Fibroblast of skin of scalp (primary cell): ENCODE data around the gene AKAP8L. TPM values are rescaled to one million over a fixed set of nuclear protein-coding genes. Genes with fewer than 3 reads are reported as not detected.

Experiments
- DNase-seq: peaks from one replicate; pipeline ENCODE4 v3.0.0-alpha.2; 2013
- polyA plus RNA-seq, 2 experiments: library from polyadenylated mRNA; unstranded; fragments of 120-200 nt; gene quantifications; one replicate each; pipeline ENCODE4 v1.2.1, GENCODE V29; 2013; ENCODE audit not compliant: insufficient read length in 2 of 2

AKAP8L gene, protein sequence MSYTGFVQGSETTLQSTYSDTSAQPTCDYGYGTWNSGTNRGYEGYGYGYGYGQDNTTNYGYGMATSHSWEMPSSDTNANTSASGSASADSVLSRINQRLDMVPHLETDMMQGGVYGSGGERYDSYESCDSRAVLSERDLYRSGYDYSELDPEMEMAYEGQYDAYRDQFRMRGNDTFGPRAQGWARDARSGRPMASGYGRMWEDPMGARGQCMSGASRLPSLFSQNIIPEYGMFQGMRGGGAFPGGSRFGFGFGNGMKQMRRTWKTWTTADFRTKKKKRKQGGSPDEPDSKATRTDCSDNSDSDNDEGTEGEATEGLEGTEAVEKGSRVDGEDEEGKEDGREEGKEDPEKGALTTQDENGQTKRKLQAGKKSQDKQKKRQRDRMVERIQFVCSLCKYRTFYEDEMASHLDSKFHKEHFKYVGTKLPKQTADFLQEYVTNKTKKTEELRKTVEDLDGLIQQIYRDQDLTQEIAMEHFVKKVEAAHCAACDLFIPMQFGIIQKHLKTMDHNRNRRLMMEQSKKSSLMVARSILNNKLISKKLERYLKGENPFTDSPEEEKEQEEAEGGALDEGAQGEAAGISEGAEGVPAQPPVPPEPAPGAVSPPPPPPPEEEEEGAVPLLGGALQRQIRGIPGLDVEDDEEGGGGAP
- polyA plus RNA-seq (2013, experiment 1 of 2; ENCODE audit: insufficient read length): 38.8 TPM
- 34.5 TPM for polyA plus RNA-seq (2013, experiment 2 of 2; ENCODE audit: insufficient read length)

DNA sequence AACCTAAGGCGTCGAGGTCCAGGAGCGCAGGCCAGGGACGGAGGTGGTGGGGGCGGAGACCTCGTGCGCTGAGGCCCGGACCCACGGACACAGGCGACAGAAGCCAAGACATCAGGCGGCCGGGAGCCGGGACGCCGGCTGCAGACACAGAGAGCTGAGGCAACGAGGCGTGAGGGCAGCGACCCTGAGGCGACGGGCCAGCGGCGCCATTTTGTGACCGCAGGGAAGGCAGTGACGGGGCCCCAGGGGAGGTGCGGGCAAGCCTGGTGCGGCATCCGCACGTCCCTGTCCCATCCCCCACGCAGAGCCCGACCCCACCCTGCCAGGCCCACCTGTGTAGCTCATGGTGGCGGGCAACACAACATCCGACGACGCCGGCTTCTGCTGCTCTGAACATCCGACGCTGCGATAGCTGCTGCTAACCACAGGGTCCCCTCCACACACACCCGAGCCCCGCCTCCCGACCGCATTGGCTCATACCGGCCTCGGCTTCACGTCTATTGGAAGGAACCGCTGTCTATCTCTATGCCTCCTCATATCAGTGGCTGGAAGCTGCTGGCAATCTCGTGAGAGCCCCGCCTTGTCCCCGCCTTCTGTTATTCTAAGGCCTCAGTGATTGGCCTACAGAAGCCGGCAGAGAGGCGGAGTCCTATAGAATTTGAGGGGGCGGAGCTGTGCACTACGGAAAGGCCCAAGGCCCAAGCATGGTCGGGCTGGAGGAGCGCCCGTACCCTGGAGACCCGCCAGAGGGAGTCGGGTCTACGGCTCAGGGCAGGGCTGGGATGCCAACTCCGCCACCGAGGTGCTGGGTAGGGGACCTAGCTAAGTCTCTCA lies at the start of gene AKAP8L:
TSS of gene AKAP8L (minus strand) at position 410 of the 834 bp plus-strand sequence. CDS start at position 345, 65 bp downstream.
- DNase-seq: peak; percentile 100

DNA sequence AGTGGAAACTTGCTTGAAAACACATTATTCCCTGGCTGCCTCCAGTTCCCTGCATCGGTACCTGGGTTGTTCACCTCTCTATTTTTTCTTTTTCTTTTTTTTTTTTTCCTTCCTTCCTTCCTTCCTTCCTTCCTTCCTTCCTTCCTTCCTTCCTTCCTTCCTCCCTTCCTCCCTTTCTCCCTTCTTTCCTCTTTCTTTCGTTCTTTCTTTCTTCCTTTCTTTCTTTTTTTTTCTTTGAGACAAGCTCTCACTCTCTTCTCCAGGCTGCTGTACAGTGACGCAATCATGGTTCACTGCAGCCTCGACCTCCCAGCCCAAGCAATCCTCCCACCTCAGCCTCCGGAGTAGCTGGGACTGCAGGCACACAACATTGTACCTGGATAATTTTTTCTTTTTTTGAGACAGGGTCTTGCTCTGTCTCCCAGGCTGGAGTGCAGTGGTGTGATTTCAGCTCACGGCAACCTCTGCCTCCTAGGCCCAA lies 49.0 kb upstream of the AKAP8L start:
- no peak for DNase-seq

DNA sequence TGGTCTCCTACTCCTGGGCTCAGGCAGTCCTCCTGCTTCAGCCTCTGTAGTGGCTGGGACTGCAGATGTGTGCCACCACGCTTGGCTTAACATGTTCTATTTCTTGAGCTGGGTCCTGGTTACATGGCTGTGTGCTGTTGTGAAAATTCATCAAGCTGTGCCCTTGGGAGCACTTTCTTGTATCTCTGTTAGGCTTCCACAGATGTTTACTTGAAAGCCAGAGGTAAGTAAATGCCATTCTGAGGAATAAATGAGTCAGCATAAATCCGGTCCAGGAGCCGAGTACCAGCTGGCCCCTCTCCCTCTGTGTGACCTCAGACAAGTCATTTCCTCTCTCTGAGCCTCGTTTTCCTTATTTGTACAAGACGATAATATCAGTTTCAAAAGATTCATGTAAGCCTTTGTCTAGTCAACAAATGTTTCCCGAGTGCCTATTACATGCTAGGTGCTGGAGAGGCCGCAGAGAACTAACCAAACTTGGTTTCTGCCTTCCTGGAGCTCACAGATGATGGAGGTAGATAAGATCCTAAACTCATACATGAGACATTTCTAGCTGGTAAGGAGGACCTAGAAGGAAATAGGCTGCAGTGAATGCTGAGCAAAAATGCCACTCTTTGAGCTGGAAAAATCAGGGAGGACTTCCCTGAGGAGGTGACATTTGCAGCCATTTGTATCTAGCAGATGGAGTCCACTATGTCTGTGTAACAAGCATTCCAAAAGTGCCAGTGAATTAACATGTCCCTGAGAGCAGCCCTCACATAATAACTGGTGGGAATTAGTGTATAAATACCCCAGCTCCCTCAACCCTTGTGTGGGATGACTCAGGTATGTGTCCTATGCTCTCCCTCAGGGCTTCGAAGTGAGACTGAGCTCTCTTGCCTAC lies 48.3 kb upstream of the AKAP8L start:
- no peak for DNase-seq

DNA sequence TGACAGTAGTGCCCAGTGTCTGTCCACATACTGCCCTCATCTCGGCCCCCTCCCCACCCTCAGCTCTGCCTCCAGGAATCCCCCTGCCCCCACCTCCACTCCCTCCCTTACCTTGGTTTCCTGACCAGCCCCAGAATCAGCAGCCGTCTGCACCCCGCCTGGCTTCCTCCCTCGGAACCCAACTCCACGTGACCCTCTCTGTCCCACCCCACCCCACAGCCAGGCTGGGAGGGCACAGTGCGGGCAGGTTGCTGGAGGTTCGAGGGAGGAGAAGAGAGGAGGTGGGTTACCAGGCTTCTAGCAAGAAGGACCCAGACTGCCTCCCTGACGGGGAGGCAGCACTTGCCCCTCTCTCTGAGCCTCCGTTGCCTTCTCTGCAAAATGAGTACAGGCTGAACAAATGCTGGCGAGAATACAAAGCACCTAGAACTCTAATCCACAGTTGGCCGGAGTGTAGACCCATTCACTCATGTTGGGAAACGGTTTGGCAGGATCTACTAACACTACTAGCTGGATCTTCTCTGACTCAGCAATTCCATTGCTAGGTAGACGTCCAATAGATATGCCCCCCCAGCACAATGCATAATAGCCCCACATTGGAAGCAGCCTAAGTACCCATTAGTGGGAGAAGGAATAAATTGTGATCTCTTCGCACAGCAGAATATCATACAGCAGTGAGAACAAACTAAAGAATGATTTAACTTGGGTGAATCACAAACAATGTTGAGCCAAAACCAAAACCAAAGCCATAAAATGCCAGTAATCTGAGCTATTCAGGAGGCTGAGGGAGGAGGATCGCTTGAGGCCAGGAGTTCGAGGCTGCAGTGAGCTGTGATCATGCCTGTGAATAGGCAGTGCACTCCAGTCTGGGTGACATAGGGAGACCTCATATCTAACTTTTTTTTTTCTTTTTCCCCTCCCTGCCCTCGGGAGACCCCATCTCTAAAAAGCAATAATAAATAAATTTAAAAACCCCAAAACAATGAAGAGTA lies 45.9 kb upstream of the AKAP8L start, which contains the start of gene RASAL3:
TSS of gene RASAL3 (minus strand) at position 151 of the 992 bp plus-strand sequence. CDS start 186 bp downstream, outside the sequence.
- DNase-seq: no peak

DNA sequence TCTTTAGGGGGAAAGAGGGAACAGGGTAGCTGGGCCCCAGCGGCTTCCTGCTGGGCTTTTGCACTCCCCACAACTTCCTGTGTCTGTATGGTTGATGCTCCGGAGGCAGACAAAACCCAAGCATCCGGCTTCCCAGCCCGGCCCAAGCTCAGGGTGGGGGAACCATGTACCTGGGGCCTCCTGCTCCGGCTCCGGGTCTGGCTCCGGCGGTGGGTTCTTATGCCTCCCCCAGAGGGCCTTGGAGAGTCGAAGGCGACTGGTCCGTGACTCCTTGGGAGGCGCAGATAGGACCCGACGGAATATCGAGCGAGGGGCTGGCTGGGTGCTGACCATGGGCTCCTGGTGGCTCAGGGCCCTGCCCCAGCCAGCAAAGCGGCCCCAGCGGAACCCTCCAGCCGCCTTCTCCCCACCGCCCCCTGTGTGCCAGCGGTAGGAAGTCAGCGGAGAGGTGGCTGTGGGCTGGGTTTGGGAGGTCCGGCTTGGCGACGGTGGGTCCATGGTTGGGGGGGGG lies 45.1 kb upstream of the AKAP8L start:
- DNase-seq: no peak

DNA sequence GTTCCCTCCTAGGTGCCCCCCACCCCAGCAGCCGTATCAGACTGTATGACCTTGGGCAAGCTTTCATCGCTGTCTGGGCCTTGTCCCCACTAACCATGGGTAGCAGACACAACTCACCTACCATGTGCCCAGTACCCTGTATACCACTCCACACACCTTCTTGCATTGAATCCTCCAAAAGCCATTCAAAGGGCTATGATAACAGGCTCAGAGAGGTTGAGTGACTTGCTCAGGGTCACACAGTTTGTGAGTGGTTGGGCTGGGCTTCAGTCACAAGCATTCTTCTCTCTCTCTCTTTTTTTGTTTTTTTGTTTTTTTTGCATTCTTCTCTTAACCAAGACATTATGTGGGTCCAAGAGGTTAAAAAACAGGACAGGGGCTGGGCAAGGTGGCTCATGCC lies 42.9 kb upstream of the AKAP8L start:
- no peak for DNase-seq

DNA sequence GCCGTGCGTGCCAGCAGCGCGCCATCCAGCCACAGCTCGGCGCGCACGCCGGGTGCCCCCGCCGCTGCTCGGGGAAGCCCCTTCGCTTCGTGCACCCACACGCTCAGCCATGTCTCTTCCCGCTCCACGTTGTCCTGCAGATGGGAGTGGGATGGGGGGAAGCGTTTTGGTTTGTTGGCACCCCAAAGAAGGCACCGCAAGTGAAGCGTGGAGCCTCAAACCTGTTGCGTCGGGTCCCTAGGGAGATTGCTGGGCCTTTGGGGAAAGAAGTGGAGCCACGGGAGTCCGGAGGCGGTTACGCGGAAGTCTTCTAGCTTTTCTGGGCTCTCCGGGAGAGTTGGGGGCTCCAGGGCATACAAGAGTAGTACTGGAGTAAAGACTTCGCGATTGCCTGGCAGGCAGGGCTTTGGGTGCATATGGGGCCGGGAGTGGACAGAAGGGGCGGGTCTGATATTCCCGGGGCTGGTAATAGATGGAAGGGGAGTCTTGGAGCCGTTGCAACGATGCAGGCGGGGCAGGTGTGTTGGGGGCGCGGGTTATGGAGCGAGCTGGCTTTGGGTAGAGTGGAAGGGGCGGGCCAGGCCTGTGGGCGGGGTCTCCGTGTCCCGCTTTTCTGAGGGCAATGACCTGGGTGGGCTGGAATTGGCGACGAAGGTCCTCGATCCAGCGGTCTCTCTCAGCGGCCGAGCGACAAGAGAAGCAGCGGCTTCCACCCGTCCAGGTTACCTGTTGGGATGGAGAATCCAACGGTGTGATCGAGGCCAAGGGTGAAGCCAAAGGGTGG lies 39.1 kb upstream of the AKAP8L start:
- DNase-seq: no peak

DNA sequence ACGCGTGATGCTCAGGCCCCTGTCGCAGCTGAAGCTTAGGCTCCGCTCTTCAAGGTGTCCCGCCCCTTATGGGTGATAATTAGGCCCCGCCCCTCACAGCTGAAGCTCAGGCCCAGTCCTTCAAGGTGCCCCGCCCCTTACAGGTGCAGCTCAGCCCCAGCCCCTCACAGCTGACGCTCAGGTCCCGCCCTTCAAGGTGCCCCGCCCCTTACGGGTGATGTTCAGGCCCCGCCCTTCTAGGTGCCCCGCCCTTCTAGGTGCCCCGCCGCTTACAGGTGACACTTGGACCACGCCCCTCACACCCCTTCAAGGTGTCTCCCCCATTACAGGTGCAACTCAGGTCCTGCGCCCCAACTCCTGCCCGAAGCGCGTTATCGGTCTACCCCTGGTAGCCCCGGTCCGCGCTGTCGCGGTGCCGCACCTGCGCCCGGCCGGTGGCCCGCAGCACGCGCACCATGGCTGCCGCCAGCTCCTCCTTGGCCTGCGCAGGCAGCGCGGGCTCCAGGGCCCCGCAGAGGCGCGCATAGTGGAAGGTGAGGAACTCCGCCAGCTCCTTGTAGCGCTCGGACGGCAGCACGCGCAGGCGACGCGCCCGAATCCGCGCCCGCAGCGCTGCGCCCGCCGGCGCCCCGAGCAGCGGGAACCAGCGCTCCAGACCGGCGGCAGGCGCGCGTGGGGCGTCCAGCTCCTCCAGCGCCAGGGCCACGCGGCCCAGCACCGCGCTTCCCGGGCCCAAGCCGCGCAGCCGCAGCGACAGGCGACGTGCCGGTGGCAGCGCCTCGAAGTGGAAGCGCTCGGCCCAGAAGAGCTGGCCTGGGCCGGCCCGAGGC lies 38.3 kb upstream of the AKAP8L start:
- DNase-seq: no peak

DNA sequence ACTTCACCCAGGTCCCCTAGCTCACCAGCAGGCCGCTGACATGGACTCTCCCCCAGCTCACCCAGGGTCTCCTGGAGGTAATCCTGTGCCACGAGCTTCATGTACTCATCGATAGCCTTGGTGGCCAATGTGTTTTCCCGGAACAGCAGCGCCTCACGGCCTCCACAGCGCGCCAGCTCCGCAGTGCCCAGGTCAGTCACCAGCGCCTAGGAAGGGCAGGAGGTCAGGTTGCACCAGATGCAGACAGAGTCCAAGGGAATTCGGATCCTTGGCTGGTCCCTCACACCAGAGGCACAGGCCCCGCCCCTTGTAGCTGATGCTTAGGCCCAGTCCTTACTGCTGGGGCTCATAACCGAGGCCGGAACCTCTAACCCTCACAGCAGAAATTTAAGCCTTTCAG lies 37.7 kb upstream of the AKAP8L start:
- DNase-seq: no peak

DNA sequence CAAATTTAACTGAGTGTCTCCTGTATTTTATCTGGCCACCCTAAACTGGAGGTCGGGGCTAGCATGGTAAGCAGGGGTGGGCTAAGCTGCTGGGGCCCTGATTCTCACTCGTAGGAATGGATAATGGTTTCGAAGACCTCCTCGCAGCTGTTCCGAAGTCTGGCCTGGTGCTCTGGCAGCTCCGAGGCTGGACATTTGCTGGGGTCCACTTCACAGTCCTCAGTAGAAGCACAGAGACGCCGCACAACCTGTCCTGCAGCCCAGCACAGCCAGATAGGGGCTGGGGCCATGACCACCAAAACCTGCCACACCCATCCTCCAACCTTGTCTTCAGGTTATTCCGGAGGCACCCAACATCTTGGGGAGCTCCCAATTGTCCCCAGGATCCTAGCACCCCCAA lies 37.2 kb upstream of the AKAP8L start:
- DNase-seq: no peak

DNA sequence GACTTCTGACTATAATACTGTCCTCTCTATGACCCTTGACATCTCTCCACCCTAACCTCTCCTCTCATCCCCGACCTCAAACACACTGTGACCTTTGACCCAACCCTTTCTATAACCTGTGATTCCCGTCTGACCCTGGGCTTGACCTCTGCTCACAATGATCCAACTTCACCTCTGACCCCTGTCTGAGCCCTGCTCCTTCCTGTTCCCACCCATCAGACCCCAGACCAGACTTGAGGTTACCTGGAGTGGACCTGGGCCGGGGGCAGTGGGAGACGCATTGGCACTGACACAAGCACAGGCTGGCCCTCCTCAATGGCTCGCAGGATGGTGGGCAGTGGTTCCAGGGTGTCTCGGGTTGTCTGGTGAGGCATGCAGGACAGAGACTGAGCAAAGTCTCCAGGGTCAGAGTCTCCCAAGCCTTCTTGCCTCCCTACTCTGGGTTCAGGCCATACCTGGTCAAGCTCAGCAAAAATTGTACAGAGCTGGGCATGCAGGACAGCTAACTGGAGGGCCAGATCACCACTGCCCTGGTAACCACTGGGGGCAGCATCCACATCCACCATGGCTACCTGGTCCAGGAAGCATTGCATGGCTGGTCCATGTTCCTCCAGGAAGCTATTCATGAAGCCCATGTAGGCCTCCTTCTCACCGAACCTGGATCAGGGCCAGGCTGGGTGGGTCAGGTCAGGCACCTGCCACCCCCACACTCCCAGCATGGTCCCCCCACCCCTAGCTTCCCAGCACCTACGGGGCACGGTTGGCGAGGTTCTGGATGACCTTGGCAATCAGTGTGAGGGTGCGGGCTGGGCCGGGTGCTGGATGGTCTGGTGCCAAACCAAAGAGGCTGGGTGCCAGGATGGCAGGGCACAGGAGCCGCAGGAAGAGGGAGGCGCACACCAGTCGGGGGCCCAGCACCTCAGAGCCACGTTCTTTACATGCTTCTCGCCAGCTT lies 35.4 kb upstream of the AKAP8L start:
- DNase-seq: no peak

DNA sequence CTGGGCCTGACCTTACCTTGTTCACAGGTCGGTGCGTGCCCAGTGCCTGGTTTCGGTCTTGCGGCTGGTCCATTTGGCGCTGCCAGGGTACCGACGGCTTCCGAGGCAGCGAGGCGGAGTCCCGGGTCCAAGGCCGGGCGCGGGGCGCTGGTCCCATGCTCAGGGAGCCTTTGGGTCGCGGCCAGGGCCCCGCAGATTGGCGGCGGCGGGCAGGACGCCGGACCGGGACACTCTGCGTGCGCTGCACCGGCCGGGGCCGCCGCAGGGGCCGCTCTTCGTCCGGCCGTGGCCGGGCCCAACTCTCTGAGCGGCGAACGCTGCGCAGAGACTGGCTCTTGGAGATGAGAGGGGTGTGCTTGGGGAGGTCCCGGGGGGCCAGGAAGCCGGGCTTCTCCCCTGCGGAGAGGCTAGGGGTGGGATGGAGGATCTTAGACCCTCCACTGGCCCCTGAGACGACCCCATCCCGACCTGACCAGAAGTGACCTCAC lies 34.3 kb upstream of the AKAP8L start:
- no peak for DNase-seq

DNA sequence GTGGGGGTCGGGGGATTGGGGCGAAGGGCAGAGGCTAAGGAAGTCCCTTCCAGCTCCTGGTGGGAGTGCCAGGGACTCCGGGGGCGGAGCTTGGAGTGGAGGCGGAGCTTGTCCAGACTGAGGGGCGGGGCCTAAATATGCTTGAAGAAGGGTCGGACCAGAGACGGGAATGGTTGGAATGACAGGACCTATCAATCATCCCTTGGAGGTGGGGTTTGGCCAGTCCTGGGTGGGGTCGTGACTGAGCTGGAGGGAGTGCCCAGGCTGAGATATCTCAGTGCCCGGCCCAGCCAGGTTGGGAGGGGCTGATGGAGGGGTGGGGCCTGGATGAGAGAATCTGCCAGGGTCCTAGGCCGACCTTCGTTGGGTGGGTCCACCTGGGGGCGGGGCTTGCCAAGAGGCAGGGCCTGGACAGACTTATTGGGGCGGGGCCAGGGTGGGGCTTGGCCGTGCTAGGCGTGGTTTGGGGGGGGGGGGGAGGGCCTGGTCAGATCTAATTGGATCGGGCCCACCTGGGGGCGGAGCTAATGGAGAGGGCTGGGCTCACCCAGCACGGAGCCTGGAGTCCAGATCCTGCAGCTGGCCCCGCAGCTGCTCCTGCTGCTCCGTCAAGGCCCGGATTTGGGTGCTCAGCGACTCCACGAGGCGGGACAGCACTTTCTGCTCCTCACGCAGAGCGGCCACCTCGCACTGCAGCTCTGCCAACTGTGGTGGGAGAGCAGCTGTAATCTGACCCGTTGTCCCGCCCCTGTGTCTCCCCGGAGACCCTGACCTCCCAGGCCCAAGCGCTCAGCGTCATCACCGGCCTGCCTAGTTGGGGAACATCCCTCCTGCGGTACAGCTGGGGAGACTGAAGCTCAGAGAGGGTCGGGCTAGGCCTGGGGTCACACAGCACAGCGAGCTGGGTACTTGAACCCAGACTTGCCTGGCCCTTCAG lies 33.6 kb upstream of the AKAP8L start:
- peak; percentile 84 for DNase-seq

DNA sequence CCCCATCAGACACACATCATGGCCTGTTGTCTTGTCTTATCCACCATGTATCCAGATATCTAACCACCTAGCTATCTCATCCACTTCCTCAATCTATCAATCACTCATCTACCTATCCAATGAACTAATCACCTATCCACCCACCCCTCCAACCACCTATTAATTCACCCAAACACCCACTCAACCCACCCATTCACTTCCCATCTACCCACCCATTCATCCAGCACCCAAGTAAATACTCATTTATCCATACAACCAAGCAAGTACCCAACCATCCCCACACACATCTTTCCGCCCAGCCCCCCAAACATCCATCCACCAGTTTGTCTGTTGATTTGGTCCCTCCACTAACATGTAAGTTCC lies 31.7 kb upstream of the AKAP8L start:
- no peak for DNase-seq

DNA sequence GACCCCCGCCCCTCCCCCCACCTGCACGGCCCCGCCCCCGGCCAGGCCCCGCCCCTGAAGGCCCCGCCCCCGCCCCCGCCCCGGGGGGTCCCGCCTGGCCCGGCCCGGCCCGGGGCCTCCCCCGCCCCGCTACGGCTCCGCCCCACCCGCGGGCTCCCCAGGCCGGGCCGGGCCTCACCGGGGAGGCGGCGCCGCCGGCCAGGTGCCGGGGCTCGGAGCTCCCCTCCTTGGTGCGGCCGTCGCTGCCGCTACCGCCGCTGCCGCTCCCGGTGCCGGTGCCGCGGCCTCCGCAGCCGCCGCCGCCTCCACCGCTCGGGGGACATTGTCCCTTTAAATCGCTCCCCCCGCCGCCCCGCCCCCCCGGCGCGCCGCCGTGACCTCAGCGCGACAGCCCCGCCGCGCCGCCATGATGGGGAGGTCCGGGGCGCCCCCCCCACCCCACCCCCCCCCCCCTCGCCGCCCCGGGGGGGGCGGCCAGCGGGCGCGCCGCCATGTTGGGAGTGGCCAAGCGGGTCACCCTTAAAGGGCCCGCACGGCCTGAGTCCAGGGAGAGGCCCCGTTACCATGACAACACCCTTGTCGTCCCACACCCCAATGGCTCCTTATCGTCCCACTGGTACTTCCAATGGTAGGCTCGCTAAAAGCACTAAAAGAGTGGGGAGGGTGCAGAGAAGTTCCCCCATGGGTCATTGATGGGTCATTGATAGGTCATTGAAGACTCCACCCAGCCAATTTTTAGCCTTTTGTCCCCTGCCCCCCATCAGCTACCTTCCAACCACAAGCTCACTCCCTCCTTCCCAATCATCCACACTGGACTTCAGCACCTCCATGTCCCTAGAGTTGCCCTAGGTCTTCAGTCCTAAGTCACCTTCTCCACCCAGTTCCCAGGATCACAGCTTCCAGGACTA lies 31.1 kb upstream of the AKAP8L start, which contains the start of gene WIZ:
TSS of gene WIZ (minus strand) at position 337 of the 908 bp plus-strand sequence. CDS start 1,649 bp downstream, outside the sequence.
- DNase-seq: peak; percentile 87
